Hepatocyte (in vitro differentiated cells): ENCODE data around the gene LEKR1. TPM values are rescaled to one million over a fixed set of nuclear protein-coding genes. Genes with fewer than 3 reads are reported as not detected.

Experiments
- DNase-seq: peaks from one replicate; pipeline ENCODE4 v3.0.0-alpha.2; 2016; ENCODE audit warnings: low spot score
- H2AFZ ChIP-seq: fragments of 200-600 bp; sonication (generic); 2 replicates; pipeline ENCODE4 v1.6.0; 2016; ENCODE audit warnings: antibody characterized with exemption, mild to moderate bottlenecking
- H3K27ac ChIP-seq: fragments of 200-600 bp; sonication (generic); 2 replicates; pipeline ENCODE4 v1.5.1; 2016; ENCODE audit warnings: mild to moderate bottlenecking
- H3K27me3 ChIP-seq: fragments of 200-600 bp; sonication (generic); 2 replicates; pipeline ENCODE4 v1.6.1; 2016
- H3K36me3 ChIP-seq: fragments of 200-600 bp; sonication (generic); replicated peaks from 2 replicates; pipeline ENCODE4 v1.5.1; 2016; ENCODE audit warnings: low read depth; ENCODE audit not compliant: insufficient read depth
- H3K4me1 ChIP-seq: fragments of 200-600 bp; sonication (generic); 2 replicates; pipeline ENCODE4 v1.5.1; 2016; ENCODE audit warnings: mild to moderate bottlenecking, moderate library complexity; ENCODE audit not compliant: insufficient read depth
- H3K4me2 ChIP-seq: fragments of 200-600 bp; sonication (generic); 2 replicates; pipeline ENCODE4 v1.6.0; 2016
- H3K4me3 ChIP-seq: fragments of 200-600 bp; sonication (generic); 2 replicates; pipeline ENCODE4 v1.5.1; 2016; ENCODE audit warnings: mild to moderate bottlenecking
- H3K79me2 ChIP-seq: fragments of 200-600 bp; sonication (generic); 2 replicates; pipeline ENCODE4 v1.6.0; 2017; ENCODE audit warnings: mild to moderate bottlenecking
- H3K9me2 ChIP-seq: fragments of 200-600 bp; sonication (generic); replicated peaks from 2 replicates; pipeline ENCODE4 v1.6.0; 2017; ENCODE audit warnings: mild to moderate bottlenecking; ENCODE audit not compliant: insufficient read depth
- H3K9me3 ChIP-seq: fragments of 200-600 bp; sonication (generic); 2 replicates; pipeline ENCODE4 v1.5.1; 2016; ENCODE audit warnings: low read depth, mild to moderate bottlenecking
- H4K20me1 ChIP-seq: fragments of 200-600 bp; sonication (generic); 2 replicates; pipeline ENCODE4 v1.6.0; 2016; ENCODE audit warnings: mild to moderate bottlenecking; ENCODE audit not compliant: insufficient read depth, poor library complexity, severe bottlenecking
- CTCF ChIP-seq: fragments of 200-600 bp; sonication (generic); IDR thresholded peaks from 2 replicates; pipeline ENCODE4 v1.5.1; 2016; ENCODE audit warnings: antibody characterized with exemption, mild to moderate bottlenecking; ENCODE audit not compliant: poor library complexity
- EZH2 ChIP-seq: fragments of 200-600 bp; sonication (generic); IDR thresholded peaks from 2 replicates; pipeline ENCODE4 v1.6.1; 2016; ENCODE audit warnings: antibody characterized with exemption, mild to moderate bottlenecking, borderline replicate concordance
- EZH2phosphoT487 ChIP-seq: fragments of 200-600 bp; sonication (generic); IDR thresholded peaks from one replicate; pipeline ENCODE4 v1.6.1; 2018; ENCODE audit warnings: antibody characterized with exemption, mild to moderate bottlenecking, low read depth, moderate library complexity; ENCODE audit not compliant: unreplicated experiment, severe bottlenecking
- WGBS: methylation state at CpG from one replicate; pipeline ENCODE4 v1.1.6; 2016; ENCODE audit warnings: low lambda C conversion rate; ENCODE audit errors: missing lambda C conversion rate; 5-methylcytosine and 5-hydroxymethylcytosine counted together
- polyA plus RNA-seq: library from polyadenylated mRNA; unstranded; fragments of >200 nt; fragmentation: Nextera tagmentation; extraction: Ambion mirVana; gene quantifications from 2 replicates; pipeline ENCODE4 v1.2.1, GENCODE V29; 2016
- total RNA-seq: library from RNA; depleted of rRNA; stranded (reverse); fragments of >200 nt; gene quantifications from 2 replicates; pipeline ENCODE4 v1.2.3, GENCODE V29; 2014

LEKR1 gene
- total and polyA plus RNA-seq, 2 experiments from 2014 or later = 1.1 to 2.1 TPM

- Histone ChIP-seq H2AFZ (no peak overlapping the region), H3K4me2 (no peak overlapping the region)
- 100% methylated on average over 2 of the region's 2 CpGs for WGBS
These were observed 33.2 kb upstream of the LEKR1 start for GRCh38 chr3:156792945-156793344.

GRCh38 chr3:156793400-156793799 lies 32.8 kb upstream of the LEKR1 start:
- H3K4me1 ChIP-seq = no peaks in the 10 kb centered on the region
- H3K79me2 ChIP-seq = no peaks in the 10 kb centered on the region
- H3K9me2 ChIP-seq = no peaks in the 10 kb centered on the region
- H2AFZ ChIP-seq = no peak overlapping the region
- no peak for TF ChIP-seq CTCF
- TF ChIP-seq EZH2 = no peak
- TF ChIP-seq EZH2phosphoT487 = no peak
- H3K4me3 ChIP-seq = no peak overlapping the region
- no peaks in the 10 kb centered on the region for H3K9me3 ChIP-seq
- H3K4me2 ChIP-seq = no peak overlapping the region
- H4K20me1 ChIP-seq = no peaks in the 10 kb centered on the region
- H3K27me3 ChIP-seq = no peaks in the 10 kb centered on the region
- no peak overlapping the region for H3K27ac ChIP-seq
- DNase-seq = no peak
- 82% methylated on average over 1 of the region's 1 CpG for WGBS
- no peaks in the 10 kb centered on the region for H3K36me3 ChIP-seq

More at GRCh38 chr3:156792945-156793344, 33.2 kb upstream of the LEKR1 start:
- H3K4me3 ChIP-seq = no peak overlapping the region
- DNase-seq = no peak
- no peak overlapping the region for H3K27ac ChIP-seq
- H3K36me3 ChIP-seq = no peaks in the 10 kb centered on the region
- H3K4me1 ChIP-seq = no peaks in the 10 kb centered on the region
- TF ChIP-seq EZH2 = no peak
- no peaks in the 10 kb centered on the region for H3K79me2 ChIP-seq
- no peaks in the 10 kb centered on the region for H3K9me3 ChIP-seq
- H3K9me2 ChIP-seq = no peaks in the 10 kb centered on the region
- H3K27me3 ChIP-seq = no peaks in the 10 kb centered on the region
- no peaks in the 10 kb centered on the region for H4K20me1 ChIP-seq

- Histone ChIP-seq H3K4me1 (no peaks in the 10 kb centered on the region), H4K20me1 (no peaks in the 10 kb centered on the region), H3K27ac (no peak overlapping the region), H3K79me2 (no peaks in the 10 kb centered on the region), H3K36me3 (no peaks in the 10 kb centered on the region), H3K9me3 (no peaks in the 10 kb centered on the region), H3K9me2 (no peaks in the 10 kb centered on the region), H2AFZ (no peak overlapping the region), H3K27me3 (no peaks in the 10 kb centered on the region), H3K4me3 (no peak overlapping the region), H3K4me2 (no peak overlapping the region)
- no peak for TF ChIP-seq EZH2
- TF ChIP-seq EZH2phosphoT487 = no peak
- TF ChIP-seq CTCF = no peak
- no peak for DNase-seq
- 89% methylated on average over 2 of the region's 2 CpGs for WGBS
These were observed 32.3 kb upstream of the LEKR1 start for GRCh38 chr3:156793851-156794250.

GRCh38 chr3:156795890-156796481 lies 30.2 kb upstream of the LEKR1 start:
- Histone ChIP-seq H3K4me2 (no peak overlapping the region), H3K27ac (peak overlapping the region; percentile 24)
- TF ChIP-seq CTCF (no peak), EZH2phosphoT487 (no peak), EZH2 (no peak)

More at GRCh38 chr3:156795890-156796481, 30.2 kb upstream of the LEKR1 start:
- H3K79me2 ChIP-seq = no peaks in the 10 kb centered on the region
- no peaks in the 10 kb centered on the region for H3K27me3 ChIP-seq
- H3K9me3 ChIP-seq = no peaks in the 10 kb centered on the region
- no peak for DNase-seq
- H3K36me3 ChIP-seq = no peaks in the 10 kb centered on the region
- no peaks in the 10 kb centered on the region for H3K9me2 ChIP-seq
- H3K4me1 ChIP-seq = no peaks in the 10 kb centered on the region
- H4K20me1 ChIP-seq = no peaks in the 10 kb centered on the region
- no peak overlapping the region for H2AFZ ChIP-seq
- H3K4me3 ChIP-seq = no peak overlapping the region
